Stimulated activated CD8-positive, alpha-beta memory T cell treated with anti-CD3 and anti-CD28 coated beads, Interleukin-7, amount 100 ng/mL, for 48 hours (primary cell): Measurements from ENCODE around the gene TIMM10B.

Experiments used
- DNase-seq, 2 donors: peaks; one replicate each; pipeline ENCODE4 v3.0.0-alpha.2; 2020; ENCODE audit warnings: low read depth in 1 of 2; ENCODE audit errors: extremely low read depth in 1 of 2

The TIMM10B gene, protein sequence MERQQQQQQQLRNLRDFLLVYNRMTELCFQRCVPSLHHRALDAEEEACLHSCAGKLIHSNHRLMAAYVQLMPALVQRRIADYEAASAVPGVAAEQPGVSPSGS

DNA sequence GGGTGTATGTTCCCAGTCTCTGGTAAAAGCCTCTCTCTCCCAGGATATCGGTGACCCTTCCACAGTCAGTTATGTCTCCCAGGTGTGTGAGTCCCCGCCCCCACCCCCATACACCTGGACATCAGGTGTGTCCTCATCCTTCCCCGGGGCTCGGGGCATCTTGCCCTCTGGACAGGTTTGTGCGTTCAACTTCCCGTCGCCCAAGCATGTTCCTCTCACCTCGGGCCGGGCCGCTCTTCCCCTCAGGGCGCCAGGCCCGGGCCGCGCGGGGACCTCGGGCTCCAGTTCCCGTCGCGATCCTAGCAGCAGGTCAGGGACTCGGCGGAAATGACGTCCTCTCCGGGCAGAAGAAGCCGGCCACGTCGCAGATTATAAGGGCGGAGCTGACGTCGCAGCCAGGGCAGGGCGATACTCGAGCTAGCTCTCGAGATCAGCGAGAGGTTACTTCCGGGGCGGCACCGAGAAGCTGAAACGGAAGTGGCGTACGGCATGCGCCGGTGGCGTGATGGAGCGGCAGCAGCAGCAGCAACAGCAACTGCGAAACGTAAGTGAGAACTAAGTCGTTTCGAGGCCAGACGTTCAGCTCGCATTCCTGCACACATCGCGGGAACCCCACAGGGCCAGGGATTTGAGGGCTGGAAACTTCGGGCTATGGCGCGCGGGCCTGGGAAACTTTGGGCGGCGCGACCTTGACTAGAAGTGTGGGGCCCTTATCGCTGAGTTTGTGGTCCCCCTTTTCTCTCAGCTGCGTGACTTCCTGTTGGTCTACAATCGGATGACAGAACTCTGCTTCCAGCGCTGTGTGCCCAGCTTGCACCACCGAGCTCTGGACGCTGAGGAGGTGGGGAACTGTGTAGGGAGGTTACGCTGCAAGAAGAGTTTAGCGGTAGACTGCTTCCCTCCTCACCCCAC is at the start of gene TIMM10B, which contains the start of gene ARFIP2:
Gene TIMM10B (plus strand): TSS at position 490 of the 912 bp plus-strand sequence. CDS start 16 bp downstream, at position 506.
Gene ARFIP2 (minus strand): TSS at position 320 of the 912 bp plus-strand sequence. CDS start 910 bp downstream, outside the sequence.
- peak; percentile 93 to 98 for DNase-seq

DNA sequence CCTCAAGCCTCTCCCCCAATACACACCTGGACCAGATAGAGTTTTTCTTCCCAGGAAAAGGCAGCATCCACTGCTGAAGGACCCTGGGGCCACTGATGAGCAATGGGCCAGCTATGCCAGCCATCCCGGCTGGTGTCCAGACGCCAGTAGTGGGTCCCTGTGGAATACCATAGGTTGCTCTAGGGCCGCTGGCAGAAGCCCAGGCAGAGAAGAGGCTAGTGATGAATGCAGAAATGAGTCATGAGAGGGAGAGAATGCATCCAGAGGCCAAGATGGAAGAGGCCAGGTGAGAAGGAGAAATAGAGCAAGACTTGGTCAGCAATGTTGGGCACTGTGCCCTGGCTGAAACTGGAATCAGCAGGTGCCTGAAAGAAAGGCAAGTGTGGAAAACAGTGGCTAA is 49.4 kb upstream of the TIMM10B start:
- DNase-seq: no peak

DNA sequence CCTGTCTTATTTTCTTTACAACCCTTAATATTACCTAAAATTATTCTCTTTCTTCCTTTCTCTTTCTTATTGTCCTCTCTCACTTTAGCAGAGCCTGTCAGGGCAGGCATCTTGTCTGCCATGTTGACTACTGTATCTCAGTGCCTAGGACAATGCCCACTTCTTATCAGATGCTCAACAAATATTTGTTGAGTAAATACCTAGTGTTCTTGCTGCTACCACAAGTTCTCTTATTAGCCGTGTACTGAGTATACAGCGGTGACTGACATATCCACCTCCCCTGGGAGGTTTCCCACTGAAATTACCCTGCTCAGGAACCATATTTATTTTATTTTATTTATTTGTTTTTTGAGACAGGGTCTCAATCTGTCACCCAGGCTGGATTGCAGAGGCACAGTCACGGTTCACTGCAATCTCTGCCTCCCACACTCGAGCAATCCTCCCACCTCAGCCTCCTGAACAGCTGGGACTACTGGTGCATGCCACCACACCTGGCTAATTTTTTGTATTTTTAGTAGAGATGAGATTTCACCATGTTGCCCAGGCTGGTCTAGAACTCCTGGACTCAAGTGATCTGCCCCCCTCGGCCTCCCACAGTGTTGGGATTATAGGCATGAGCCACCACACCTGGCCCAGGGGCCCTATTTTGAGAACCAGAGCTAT is 47.2 kb upstream of the TIMM10B start:
- DNase-seq: no peak

DNA sequence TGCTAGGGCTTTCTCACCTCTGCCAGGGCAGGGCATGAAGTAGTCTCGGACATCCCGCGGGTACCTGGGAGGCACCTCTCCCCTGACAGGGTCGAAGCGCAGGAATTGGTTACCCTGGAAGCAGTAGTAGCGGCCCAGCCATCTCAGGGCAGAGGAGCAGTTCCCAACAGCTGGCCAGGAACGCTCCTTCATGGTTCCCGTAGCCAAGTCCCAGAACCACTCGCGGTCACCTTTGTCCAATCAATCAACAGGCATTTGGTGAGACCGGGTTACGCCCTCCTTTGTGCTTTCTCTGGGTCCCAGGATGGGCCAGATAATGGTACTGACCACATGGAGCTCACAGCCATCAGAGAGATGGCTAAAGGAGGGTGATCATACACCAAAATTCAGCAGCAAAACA is 43.9 kb upstream of the TIMM10B start:
- DNase-seq: no peak

DNA sequence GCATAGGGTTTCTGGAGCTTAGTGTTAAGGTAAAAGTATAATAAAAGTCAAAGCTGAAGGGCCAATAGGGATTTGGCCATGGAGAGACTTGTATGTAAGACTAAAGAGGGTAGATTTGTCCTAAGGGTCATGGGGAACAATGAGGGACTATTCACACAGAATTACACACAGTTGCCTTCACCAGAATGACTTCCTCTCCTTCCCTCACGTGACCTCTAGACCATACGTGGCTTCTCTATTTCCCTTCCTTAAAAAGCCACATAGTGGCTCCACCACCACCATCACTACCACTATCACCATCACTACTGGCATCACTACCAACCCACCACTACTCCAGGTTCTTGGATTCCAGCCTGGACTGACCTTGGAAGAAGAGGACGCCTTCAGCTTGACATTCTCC is 43.3 kb upstream of the TIMM10B start:
- no peak for DNase-seq

DNA sequence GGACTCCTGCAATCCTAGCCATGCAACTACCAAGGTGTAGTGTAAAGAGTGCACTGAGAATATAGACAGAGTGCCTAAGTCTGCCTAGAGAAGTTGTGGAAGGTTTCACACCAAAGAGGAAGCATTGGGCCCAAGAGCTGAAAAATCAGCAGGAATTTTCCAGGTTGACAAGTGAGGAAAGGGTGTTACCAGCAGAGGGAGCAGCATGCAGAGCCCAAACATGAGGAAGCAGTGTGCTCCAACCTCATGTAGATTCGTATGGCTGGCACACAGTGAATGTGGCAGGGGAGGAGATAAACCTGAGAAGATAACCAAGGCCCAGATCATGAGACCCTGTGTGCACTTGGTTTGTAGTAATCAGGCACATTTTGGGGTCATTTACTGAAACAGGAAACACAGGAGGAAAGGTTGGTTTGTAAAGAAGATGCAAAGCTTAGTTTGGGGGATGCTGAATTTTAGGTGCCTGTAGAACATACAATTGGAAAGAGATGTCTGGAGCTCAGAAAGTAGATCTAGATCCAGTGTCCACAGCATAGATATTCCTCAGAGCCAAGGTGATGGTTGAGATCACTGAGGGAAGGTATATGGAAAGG is 42.2 kb upstream of the TIMM10B start:
- no peak for DNase-seq

DNA sequence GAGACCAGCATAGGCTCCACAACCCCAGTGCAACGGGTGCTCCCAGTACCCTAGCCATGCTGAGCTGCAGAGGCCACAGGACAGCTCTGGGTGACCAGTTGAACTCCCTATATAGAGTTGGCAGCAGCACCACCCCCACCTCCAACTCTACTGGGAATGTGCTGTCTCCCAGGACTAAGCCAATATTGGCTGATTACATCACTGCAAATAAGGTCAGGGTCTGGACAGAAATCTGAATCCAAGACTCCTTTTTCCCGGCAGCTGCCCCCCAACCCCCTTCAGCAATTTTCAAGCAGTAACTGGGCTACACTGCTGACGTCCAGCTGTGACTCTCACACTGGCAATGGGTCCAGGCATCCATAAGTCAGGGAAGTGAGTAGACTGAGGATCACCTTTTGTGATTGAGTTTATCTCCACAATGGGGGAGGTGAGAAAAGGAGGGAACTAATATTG is 40.4 kb upstream of the TIMM10B start, which contains the start of gene HPX:
Gene HPX (minus strand): TSS at position 82 of the 453 bp plus-strand sequence. CDS start 24 bp downstream, at position 58.
- no peak for DNase-seq

DNA sequence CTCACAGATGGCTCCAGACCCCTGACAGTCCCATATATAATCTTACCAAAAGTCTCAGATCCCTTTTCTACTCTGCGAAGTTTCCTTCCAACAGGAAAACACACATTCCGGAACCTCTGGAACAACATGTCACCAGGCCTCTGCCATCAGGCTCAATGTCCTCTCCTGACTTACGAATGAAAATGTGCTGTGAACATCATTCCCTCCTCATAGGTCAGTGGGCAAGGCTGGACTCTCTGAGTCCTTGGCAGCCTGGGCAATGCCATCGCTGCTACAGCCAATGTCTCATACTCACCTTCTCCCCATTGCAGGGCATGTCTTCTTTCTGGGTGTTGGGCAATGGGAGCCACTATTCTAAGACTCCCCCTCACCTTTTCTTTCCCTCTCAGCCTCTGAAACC is 38.9 kb upstream of the TIMM10B start:
- DNase-seq: no peak

DNA sequence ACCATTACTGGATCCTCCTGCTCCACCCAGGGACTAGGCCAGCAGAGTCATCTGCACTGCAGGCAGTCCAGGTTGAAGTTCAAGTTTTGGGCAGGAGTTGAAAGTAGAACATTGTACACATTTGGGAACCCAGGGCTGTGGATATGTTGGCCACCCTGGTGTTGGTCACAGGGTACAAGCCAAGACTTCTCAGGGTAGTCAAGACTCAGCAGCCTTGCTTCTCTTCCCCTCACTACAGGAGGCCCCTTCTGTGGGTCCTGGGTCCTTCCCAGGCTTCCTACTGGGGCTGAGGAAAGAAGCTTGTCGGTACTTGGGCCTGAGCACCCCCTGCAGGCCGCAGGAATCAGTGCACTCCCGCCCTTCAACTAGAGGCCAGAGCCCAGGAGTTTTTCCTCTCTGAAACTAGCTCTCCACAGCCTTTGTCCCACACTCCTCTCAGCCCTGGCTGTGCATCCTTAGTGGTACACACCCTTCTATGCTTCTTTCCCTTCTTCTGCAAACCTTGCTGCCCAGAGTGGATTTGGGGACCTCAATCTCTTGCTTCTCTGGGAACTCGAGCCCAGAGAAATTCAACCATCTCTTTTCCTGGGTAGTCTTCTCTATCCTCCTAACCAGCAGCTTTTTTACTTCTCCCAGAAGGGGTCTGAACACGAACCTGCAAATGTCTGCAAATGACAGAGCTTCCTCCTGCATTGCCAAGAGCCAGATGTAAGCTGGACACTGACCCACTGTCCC is 37.9 kb upstream of the TIMM10B start:
- peak in 1 of 2 donors; percentile 15 for DNase-seq

DNA sequence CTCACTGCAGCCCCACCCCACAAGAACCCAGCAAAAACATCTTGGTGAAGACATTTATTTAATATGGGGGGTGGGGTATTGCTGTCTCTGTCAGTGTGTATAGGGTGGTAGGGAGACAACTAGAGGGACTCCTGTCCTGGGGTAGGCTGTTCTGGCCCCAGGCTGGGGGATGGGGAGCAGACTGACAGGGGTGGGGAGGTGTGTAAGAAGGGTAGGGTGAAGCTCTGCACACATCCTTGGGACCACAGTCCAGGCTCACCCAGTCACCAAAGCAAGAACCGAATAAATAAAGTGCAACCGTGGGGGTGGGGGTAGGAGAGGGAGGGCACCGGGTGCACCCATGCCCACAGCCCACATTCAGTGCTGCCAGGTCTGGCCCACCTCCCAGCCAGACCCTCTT is 32.7 kb upstream of the TIMM10B start:
- DNase-seq: no peak

DNA sequence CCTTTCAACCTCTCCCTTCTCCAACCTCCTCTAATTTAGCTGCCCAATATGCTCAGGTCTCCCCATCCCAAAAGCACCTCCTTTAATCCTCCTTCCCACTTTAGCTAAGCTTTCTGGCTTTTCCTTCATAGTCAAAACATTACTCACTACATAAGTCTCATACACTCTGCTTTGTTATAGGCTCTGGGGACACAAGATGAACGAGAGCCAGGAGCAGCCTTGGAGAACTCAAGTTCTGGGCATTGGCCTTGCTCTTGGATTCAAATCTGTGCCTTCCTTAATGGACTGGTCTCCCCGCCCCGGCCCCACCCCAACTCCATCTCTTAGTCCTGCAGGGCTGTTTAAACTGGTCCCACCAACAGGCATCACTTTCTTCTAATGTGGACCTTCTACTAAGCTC is 29.1 kb upstream of the TIMM10B start:
- no peak for DNase-seq

DNA sequence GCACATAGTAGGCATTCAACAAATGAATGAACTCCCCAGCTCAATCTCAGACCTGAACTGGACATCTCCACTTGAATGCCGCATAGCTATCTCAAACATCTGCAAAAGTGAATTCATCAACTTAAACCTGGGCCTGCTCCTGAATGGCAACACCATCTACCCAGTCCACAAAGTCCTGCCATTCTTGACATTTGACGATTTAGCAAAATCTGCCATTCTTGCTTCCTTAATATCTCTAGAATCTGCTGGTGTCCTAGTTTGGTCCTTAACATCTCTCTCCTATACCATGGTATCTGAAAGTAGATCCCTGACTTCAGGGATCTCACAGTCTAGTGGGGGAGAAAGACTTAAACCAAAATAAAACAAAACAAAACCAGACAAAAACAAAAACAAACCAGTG is 28.1 kb upstream of the TIMM10B start:
- DNase-seq: no peak

DNA sequence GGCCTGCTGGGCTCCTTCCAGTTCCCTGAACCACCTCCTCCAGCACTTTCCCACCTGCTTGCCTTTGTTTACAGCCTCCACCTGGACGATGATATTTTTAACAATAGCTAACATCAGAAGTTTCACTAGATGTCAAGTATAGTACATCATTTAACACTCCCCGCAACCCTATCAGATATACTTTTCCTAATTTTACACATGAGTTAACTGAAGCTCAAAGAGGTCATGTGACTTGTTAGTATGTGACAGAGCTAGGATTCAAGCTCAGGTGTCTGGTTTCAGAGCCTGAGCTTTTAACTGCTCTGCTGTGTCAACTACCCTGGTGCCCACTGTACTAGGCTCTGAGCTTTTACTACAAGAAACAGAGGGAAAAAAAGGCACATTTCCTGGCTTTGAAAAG is 26.2 kb upstream of the TIMM10B start:
- no peak for DNase-seq

DNA sequence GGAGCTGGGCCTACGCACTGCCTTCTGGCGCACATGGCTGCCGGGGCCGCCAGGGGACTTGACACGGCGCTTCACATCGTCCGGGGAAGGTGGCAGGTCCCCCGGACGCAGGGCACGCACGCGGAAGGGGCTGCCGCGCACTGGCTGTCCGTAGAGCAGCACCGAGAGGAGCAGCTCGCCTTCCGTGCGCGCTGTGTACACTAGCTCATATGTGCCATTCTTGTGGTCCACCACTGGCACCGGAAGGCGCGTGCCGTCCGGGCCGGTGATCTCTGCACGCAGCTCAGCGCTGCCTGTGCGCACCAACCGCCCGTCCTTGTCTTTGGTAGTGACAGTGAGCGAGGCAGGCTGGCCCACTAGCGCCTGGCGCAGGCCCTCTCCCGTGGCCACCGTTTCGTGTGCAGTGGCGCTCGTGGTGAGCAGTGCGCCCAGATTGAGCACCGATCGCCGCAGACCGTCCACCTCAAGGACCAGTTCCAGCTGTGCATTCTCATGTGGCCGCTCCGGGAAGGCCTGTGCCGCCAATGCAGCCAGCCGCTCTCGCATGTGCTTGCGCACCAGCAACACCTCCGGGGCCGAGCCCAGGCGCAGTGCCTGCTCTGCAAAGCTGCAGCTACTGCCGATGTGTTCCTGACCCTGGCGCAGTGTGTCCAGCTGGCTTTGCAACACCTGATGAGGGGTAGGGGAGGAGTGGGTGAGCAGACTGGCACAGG is 24.8 kb upstream of the TIMM10B start:
- DNase-seq: no peak

DNA sequence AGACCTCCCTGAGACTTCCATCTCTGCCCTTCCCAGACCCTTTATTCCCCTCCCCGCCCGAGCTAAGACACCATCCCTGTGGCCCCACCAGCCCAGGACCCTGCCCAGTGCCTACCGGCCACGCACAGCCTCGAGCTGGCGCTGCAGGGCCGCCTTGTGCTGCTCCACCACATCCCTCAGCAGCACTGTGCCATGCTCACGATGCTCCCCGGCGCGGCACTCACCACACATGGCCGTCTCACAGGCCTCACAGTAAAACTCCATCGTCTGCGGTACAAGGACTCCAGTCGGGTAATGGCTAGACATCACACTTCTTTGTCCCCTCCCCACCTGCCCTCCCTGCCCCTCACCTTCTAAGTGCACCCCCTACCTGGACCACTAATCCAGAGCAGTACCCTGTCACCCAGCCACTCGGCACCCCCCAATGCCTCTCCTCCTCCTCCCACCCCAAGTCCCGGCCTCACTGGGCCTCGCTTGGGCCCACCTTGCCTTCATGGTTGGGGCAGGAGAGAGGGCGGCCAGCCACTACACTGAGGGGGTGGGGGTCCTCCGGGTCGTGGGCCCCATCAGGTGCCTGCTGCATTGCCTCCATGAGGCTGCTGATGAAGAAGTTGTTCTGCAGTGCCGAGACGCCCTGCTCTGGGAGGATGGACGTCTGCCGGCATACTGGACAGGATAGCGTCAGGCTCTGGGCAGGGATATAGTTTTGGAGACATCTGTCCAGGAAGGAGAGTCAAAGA is 23.6 kb upstream of the TIMM10B start:
- DNase-seq: no peak

DNA sequence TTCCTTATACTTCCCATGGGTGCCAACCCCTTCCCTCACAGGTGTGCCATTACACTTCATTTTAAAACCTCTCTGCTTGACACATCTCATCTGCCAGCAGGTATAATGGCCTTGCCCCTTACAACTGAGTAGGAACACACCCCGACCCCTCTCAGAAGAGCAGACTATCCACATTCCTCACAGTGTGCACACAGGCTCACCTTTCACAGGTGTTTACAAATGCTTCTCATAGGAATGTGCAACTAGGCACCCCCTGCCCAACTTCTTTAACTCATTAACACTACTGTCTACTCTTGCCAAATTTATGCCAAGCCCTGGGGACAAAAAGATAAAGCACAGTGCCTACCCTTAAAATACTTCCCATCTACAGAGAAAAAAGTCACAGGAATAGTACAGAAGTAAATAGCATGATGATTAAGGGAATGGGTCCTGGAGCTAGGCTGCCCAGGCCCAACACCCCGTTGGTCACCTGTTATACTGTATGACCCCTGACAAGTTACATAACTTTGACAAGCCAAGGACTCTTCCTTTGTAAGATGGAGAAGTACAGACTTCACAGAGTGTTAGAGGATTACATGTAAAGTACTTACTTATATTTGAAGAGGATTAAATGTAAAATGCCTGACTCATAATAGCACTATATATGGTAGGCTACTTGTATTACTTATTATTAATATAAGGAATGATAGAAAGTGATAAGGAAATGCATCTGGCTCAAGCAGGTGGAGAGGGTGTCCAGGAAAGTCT is 22.8 kb upstream of the TIMM10B start:
- no peak for DNase-seq

DNA sequence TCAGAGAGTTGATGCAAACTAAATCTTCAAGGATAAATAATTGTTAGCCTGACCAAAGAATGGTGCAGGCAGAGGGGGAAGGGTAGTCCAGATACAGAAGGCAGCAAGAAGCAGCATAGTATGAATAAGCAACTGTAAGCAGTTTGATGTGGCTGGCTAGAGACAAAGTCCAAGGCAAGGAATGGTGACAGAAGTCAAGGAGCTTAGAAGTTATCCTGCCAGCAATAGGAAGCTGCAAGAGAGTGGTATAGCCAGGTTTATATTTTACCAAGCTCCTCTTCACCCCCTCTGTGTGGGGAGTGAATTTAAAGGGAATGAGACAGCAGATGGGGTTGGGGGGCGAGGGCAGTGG is 22.2 kb upstream of the TIMM10B start:
- no peak for DNase-seq

DNA sequence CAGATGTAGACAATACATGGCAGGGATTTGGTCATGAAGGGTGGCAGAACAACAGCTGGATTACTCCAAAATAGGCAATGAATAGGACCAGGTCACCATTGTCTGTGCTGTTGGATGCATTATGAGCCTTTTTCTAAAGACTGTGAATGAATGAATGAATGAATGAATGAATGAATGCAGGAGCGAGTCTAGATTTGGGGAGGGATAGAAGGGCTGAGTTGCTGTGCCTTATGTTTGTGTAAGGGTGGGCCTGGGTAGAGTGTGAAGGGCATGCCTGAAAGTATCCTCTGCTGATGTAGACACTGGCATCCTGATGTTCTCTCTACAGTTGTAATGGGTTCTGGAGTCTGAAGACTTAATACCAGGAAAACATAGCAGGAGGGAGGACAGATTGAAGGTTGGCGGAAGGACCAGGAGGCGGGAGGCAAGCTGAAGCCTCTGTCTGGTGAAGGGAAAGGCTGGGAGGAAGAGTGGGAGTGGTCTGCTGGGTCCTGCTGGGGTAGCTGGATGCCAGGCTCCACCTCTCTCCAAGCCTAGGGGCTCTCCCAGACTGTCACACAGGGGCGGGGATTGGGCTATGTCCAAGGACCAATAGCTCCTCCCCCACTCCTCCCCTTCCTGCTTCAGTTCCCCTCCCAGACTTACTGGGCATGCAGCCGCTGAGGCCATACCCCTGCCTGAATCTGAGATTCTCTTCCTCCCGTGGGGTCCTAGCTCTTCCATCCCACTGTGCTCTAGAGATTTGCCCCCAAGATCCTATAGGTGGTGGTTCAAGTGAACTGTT is 12.4 kb upstream of the TIMM10B start:
- no peak for DNase-seq
